Ishikawa (cell line): Measurements from ENCODE around the gene SCIMP.

Source experiments
- CEBPB ChIP-seq: IDR thresholded peaks from 2 replicates; pipeline ENCODE4 v1.6.1; 2012
- CREB1 ChIP-seq: IDR thresholded peaks from 2 replicates; pipeline ENCODE4 v1.6.1; 2012; ENCODE audit warnings: low read depth
- EGR1 ChIP-seq: IDR thresholded peaks from 2 replicates; pipeline ENCODE4 v1.6.1; 2012
- EP300 ChIP-seq: IDR thresholded peaks from 2 replicates; pipeline ENCODE4 v1.6.1; 2012; ENCODE audit warnings: borderline replicate concordance
- FOXM1 ChIP-seq: IDR thresholded peaks from 2 replicates; pipeline ENCODE4 v1.6.1; 2012; ENCODE audit warnings: low read depth, borderline replicate concordance
- MAX ChIP-seq: IDR thresholded peaks from 2 replicates; pipeline ENCODE4 v1.6.1; 2012
- NFIC ChIP-seq: IDR thresholded peaks from 2 replicates; pipeline ENCODE4 v1.6.1; 2012
- RAD21 ChIP-seq: IDR thresholded peaks from 2 replicates; pipeline ENCODE4 v1.6.1; 2012; ENCODE audit warnings: low read depth
- REST ChIP-seq: IDR thresholded peaks from 2 replicates; pipeline ENCODE4 v1.6.1; 2012; ENCODE audit warnings: low read depth, mild to moderate bottlenecking
- TAF1 ChIP-seq: IDR thresholded peaks from 2 replicates; pipeline ENCODE4 v1.6.1; 2012; ENCODE audit warnings: low read depth, mild to moderate bottlenecking
- TCF12 ChIP-seq: IDR thresholded peaks from 2 replicates; pipeline ENCODE4 v1.6.1; 2012; ENCODE audit warnings: low read depth
- TEAD4 ChIP-seq: IDR thresholded peaks from 2 replicates; pipeline ENCODE4 v1.6.1; 2012
- YY1 ChIP-seq: IDR thresholded peaks from 2 replicates; pipeline ENCODE4 v1.6.1; 2012; ENCODE audit warnings: low read depth
- ZBTB7A ChIP-seq: IDR thresholded peaks from 2 replicates; pipeline ENCODE4 v1.6.1; 2012; ENCODE audit warnings: low read depth
- TF ChIP-seq, protein P1 (sequence below): IDR thresholded peaks from 2 replicates; pipeline ENCODE4 v1.6.1; 2012

SCIMP gene

DNA sequence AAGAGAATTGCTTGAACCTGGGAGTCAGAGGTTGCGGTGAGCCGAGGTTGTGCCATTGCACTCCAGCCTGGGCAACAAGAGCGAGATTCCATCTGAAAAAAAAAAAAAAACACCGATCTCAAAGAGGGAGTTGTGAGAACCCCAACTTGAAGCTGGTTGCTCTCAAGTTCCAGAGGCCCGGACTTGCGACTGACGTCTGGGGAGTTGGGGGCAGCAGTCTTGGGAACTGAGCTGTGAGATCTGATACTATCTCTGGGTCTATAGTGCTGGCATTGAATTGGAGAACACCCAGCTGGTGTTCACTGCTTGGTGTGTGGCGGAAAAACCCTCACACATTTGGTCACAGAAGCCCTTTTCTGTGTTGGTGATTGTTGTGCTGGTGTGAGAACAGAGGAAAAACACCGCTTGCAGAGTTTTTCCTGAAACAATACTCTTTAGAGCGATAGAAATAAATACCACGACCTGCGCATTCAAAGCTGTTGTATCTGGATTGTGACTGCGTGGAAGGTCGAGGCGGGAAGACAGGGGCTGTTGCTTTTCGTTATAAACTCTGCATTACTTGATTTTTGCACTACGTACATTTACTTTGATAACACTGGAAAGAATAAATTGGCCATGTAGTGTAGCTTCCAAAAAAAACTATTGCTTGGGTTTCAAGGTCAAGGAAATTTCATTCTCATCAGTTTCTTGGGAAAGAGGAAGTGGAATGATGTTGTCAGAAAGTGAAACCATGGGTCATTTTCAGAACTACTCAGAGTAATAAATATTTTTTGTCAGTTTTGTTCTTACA, 8.8 kb downstream of the SCIMP start:
- no peak for TF ChIP-seq TAF1
- no peak for TF ChIP-seq CEBPB
- TF ChIP-seq, protein P1, sequence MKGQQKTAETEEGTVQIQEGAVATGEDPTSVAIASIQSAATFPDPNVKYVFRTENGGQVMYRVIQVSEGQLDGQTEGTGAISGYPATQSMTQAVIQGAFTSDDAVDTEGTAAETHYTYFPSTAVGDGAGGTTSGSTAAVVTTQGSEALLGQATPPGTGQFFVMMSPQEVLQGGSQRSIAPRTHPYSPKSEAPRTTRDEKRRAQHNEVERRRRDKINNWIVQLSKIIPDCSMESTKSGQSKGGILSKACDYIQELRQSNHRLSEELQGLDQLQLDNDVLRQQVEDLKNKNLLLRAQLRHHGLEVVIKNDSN, result no peak
- no peak for TF ChIP-seq NFIC
- TF ChIP-seq EP300, result no peak
- TF ChIP-seq EGR1, result no peak
- no peak for TF ChIP-seq TEAD4
- TF ChIP-seq TCF12, result no peak
- TF ChIP-seq CREB1, result no peak
- no peak for TF ChIP-seq FOXM1
- TF ChIP-seq RAD21, result no peak
- TF ChIP-seq ZBTB7A, result no peak
- no peak for TF ChIP-seq YY1
- TF ChIP-seq REST, result no peak
- TF ChIP-seq MAX, result no peak

DNA sequence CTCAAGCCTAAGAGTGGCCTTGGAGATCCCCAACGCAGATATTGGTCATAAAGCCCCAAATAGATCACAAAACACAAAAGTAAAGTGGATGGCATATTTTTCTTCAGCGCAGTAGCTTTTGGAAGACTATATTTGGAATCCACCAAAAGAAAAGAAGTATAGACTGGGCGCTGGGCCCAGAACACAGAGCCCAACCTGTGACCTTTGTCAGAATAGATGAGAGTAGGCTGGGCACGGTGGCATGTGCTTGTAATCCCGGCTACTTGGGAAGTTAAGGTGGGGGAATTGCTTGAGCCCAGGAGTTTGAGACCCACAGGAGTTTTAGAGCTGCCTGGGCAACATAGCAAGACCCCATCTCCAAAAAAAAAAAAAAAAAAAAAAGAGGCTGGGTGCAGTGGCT, 14.6 kb downstream of the SCIMP start:
- TF ChIP-seq NFIC, result no peak
- no peak for TF ChIP-seq MAX
- TF ChIP-seq TAF1, result no peak
- no peak for TF ChIP-seq ZBTB7A
- no peak for TF ChIP-seq FOXM1
- TF ChIP-seq TCF12, result no peak

DNA sequence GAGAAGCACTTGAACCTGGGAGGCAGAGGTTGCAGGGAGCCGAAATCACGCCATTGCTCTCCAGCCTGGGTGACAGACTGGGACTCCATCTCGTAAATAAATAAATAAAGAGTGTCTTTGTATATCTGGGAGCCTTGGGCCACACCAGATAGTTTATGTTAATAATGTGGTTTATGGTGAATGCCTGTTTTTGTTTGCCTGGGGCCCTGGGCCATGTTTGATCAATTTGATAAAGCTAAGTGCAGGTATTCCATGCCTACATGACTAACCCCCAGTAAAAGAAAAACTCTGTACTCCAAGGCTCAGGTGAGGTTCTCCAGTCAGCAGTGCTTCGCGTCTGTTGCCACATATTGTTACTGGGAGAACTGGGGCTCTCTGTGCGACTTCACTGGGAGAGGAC, 15.1 kb downstream of the SCIMP start:
- no peak for TF ChIP-seq CREB1
- TF ChIP-seq FOXM1, result no peak
- no peak for TF ChIP-seq TEAD4
- TF ChIP-seq EP300, result no peak
- TF ChIP-seq RAD21, result no peak
- no peak for TF ChIP-seq ZBTB7A
- no peak for TF ChIP-seq MAX
- TF ChIP-seq CEBPB, result no peak

- TF ChIP-seq REST (no peak), MAX (no peak), RAD21 (no peak), EGR1 (no peak), YY1 (no peak), TCF12 (no peak)
Observed at GRCh38 chr17:5211458-5211857, 23.2 kb downstream of the SCIMP start.

GRCh38 chr17:5210614-5211252, 23.9 kb downstream of the SCIMP start:
- no peak for TF ChIP-seq ZBTB7A
- no peak for TF ChIP-seq NFIC
- no peak for TF ChIP-seq EGR1
- TF ChIP-seq TCF12, result no peak
- TF ChIP-seq, protein P1, result no peak
- TF ChIP-seq REST, result no peak
- no peak for TF ChIP-seq MAX
- TF ChIP-seq EP300, result no peak
- no peak for TF ChIP-seq RAD21
- TF ChIP-seq YY1, result no peak
- TF ChIP-seq CEBPB, result no peak
- no peak for TF ChIP-seq TAF1
- no peak for TF ChIP-seq TEAD4
- TF ChIP-seq FOXM1, result no peak
- no peak for TF ChIP-seq CREB1
